Activated T-cell treated with anti-CD3 and anti-CD28 coated beads, Interleukin-2, amount 50 U/mL, for 72 hours (primary cell): ENCODE measurements around the gene UPK3A. TPM values are rescaled to one million over a fixed set of nuclear protein-coding genes. Genes with fewer than 3 reads are reported as not detected.
"Not testable (repeated sequence)": the region's sequence is repeated elsewhere in the genome, so short reads cannot be mapped to it uniquely, and the experiment has no call there.

Experiments
- ATAC-seq, 2 donors: fragments of 150-1000 bp; cut with Tn5 transposase; replicated peaks in 1 of 2; 2 replicates each; pipeline ENCODE4 v1.10.0; 2021; ENCODE audit warnings: moderate library complexity in 2 of 2, mild to moderate bottlenecking in 1 of 2
- DNase-seq, 2 donors: peaks; one replicate each; pipeline ENCODE4 v3.0.0; 2021 to 2022; ENCODE audit warnings: mixed read lengths in 1 of 2
- H3K27ac Mint-ChIP-seq: one replicate; pipeline ENCODE4 v1.8.0; 2022; ENCODE audit warnings: mild to moderate bottlenecking, moderate library complexity, mixed read lengths
- H3K27me3 Mint-ChIP-seq: one replicate; pipeline ENCODE4 v1.8.0; 2022; ENCODE audit warnings: low read depth, mixed read lengths
- H3K36me3 Mint-ChIP-seq, 2 donors: one replicate each; pipeline ENCODE4 v1.8.0; 2022; ENCODE audit warnings: mixed read lengths in 2 of 2, mild to moderate bottlenecking in 1 of 2; ENCODE audit not compliant: insufficient read depth in 2 of 2
- H3K4me1 Mint-ChIP-seq: one replicate; pipeline ENCODE4 v1.8.0; 2022; ENCODE audit warnings: low read depth, mixed read lengths
- H3K4me3 Mint-ChIP-seq, 2 donors: one replicate each; pipeline ENCODE4 v1.8.0; 2022; ENCODE audit warnings: mild to moderate bottlenecking in 2 of 2, mixed read lengths in 2 of 2, moderate library complexity in 2 of 2
- H3K9me3 Mint-ChIP-seq, 2 donors: one replicate each; pipeline ENCODE4 v1.8.0; 2022; ENCODE audit warnings: mixed read lengths in 2 of 2
- total RNA-seq, 2 donors: library from RNA; stranded (reverse); gene quantifications; one replicate each; pipeline ENCODE4 v1.2.3, GENCODE V29; 2022

UPK3A gene
- total RNA-seq, 2 donors from 2014 or later: not detected

GRCh38 chr22:45246060-45246985 lies 38.4 kb upstream of the UPK3A start:
- no peak for ATAC-seq
- Mint-ChIP-seq H3K36me3 (no peaks in the 10 kb centered on the region), H3K4me3 (peak overlapping the region; percentile 22 to 40), H3K27ac (peak overlapping the region; percentile 26), H3K4me1 (peaks cover 7% of the 10 kb centered on the region), H3K27me3 (no peaks in the 10 kb centered on the region), H3K9me3 (no peaks in the 10 kb centered on the region)
- no peak for DNase-seq

DNA sequence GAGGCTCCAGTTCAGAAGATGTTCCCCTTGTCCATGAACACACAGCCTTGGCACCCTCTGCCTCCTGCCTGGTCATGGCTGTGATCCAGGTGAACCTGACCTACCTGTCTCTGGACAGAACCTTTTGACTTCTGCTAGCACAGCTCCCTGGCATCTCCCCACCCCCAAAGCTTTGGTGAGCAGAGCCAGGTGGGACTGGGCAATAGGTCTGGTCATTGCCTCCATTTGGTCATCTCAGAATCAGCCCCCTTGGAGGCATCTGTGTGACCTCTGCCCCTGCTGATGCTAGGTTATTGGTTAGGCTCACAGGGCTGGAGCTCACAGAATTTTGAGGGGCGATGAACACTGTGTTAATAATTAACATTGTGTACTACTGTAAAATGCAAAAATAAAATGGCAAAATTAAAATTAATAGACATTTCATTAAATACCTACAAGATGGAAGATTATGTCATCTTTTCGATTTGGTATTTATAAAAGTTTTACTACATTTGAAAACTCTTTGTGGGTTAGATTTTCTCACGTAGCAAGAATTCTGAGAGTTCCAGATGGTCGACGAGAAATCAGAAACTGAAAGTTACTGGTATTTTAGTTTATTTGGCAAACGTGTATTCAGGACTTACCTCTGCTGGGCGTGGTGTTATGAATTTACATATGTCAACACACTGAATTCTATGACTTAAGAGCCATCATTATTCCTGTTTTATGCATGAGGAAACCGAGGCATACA lies 35.8 kb upstream of the UPK3A start:
- Mint-ChIP-seq H3K4me3 (peak overlapping the region in 1 of 2 donors; percentile 29), H3K27me3 (no peaks in the 10 kb centered on the region), H3K9me3 (no peaks in the 10 kb centered on the region), H3K27ac (no peak overlapping the region), H3K4me1 (no peaks in the 10 kb centered on the region), H3K36me3 (no peaks in the 10 kb centered on the region)
- DNase-seq (no peak), ATAC-seq (no peak)

DNA sequence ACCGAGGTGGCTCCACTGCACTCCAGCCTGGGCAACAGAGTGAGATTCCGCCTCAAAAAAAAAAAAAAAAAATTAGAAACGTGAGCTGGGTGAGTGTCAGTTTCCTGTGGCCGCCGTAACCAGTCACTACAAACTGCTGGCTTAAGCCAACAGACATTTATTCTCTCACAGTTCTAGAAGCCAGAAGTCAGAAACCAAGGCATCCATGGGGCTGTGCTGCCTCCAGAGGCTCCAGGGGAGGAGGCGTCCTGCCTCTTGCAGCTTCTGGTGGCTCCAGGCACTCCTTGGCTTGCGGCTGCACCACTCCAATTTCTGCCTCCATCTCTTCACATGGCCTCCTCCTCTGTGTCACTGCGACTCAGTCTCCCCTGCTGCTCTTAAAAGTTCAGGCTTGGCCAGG lies 32.9 kb upstream of the UPK3A start:
- ATAC-seq (no peak), DNase-seq (no peak)
- no peaks in the 10 kb centered on the region for H3K27me3 Mint-ChIP-seq
- H3K27ac Mint-ChIP-seq: no peak overlapping the region
- no peaks in the 10 kb centered on the region for H3K36me3 Mint-ChIP-seq
- H3K9me3 Mint-ChIP-seq: no peaks in the 10 kb centered on the region
- peaks cover 9% of the 10 kb centered on the region for H3K4me1 Mint-ChIP-seq
- no peak overlapping the region for H3K4me3 Mint-ChIP-seq

DNA sequence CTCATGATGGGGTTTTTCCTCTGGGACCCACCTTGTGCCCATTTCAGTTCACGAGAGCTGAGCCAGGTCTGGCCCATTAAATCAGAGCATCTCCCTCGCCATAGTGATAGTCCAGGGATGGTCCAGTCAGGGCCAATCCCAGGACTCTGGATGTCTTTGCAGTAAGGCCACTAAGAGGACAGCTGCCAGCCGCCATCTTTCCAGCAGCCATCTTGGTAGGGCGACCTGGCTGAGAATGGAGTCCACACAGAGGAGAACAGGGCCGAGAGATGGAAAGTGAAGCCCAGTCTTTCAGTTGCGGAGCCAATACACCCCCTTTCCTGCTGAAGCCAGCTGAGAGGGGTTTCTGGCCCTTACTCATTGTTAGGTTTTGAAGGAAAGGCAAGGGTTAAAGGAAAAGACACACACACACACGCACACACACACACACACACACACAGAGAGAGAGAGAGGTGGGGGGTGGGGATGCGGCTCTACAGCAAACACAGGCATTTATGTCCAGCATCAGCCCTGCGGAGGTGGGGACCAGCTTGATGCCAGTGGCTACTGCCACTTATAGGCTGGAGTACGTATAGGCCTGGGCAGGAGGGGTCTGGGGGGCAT lies 31.6 kb upstream of the UPK3A start:
- no peak for DNase-seq
- Mint-ChIP-seq H3K36me3 (no peaks in the 10 kb centered on the region), H3K27ac (no peak overlapping the region), H3K27me3 (no peaks in the 10 kb centered on the region), H3K9me3 (no peaks in the 10 kb centered on the region), H3K4me1 (peaks cover 9% of the 10 kb centered on the region), H3K4me3 (no peak overlapping the region)
- no peak for ATAC-seq

- no peak overlapping the region for H3K27ac Mint-ChIP-seq
- no peaks in the 10 kb centered on the region for H3K27me3 Mint-ChIP-seq
- ATAC-seq (peak; percentile 55 to 57), DNase-seq (peak in 1 of 2 donors; percentile 19)
- peaks cover 9% of the 10 kb centered on the region for H3K4me1 Mint-ChIP-seq
- no peaks in the 10 kb centered on the region for H3K36me3 Mint-ChIP-seq
- no peak overlapping the region for H3K4me3 Mint-ChIP-seq
- H3K9me3 Mint-ChIP-seq: no peaks in the 10 kb centered on the region
Measured at GRCh38 chr22:45254388-45254787, 30.4 kb upstream of the UPK3A start.

DNA sequence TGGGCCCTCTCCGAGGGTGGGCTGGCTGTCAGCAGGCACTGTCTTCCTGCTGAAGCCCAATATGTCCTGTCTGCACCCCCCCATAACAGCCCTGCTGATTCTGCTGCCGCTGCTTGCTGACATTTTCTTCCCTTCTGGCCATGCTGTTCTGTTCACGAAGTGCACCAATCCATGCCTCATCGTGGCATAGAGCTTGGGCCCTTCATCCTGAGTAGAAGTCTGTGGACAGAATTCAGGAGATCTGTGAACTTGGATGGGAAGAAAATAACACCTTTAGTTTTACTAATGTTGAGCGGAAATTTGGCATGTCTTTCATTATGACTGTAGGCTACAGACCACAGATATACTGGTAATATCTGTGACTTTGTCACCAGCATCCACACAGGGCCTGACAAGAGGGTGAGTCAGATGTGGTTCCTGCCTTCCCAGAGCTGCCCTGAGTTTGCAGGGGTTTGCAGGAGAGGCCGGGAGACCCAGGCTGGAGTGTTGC lies 29.9 kb upstream of the UPK3A start:
- H3K27ac Mint-ChIP-seq: peak overlapping the region; percentile 70
- H3K9me3 Mint-ChIP-seq: no peaks in the 10 kb centered on the region
- DNase-seq: peak; percentile 28 to 42
- H3K4me1 Mint-ChIP-seq: peaks cover 9% of the 10 kb centered on the region
- H3K36me3 Mint-ChIP-seq: no peaks in the 10 kb centered on the region
- no peaks in the 10 kb centered on the region for H3K27me3 Mint-ChIP-seq
- peak; percentile 87 to 98 for ATAC-seq
- H3K4me3 Mint-ChIP-seq: peak overlapping the region in 1 of 2 donors; percentile 52

GRCh38 chr22:45257941-45258340 lies 26.8 kb upstream of the UPK3A start:
- H3K36me3 Mint-ChIP-seq, H3K27ac Mint-ChIP-seq, H3K4me3 Mint-ChIP-seq, ATAC-seq, H3K4me1 Mint-ChIP-seq, DNase-seq, H3K9me3 Mint-ChIP-seq, H3K27me3 Mint-ChIP-seq: not testable (repeated sequence)

DNA sequence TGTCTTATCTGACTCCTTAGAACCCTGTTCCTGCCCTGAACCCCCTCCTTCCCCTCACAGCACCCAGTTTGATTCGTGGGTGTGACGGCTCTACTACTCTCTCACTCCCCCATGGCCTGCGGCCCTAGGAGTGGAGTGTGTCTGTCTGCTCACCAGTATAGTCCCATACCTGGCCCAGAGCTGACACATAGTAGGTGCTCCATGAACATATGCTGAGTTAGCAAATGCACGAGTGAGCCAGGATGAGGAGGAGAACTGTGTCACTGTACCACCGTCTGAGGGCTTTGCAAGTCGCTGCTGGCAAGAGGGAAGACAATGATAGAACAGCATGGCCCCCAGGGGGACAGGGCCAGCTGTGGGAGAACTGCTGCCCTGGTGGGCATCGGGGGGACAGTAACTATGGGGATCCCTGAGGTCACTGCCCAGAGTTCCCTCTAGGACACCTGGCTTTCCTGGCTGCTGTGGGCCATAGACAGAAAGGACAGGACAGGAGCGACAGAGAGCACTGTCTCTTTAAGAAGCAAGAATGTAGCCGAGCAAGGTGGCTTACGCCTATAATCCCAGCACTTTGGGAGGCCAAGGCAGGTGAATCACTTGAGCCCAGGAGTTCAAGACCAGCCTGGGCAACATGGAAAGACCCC lies 24.9 kb upstream of the UPK3A start:
- Mint-ChIP-seq H3K9me3 (no peaks in the 10 kb centered on the region), H3K27ac (no peak overlapping the region), H3K4me3 (no peak overlapping the region), H3K36me3 (no peaks in the 10 kb centered on the region), H3K4me1 (peaks cover 5% of the 10 kb centered on the region), H3K27me3 (peaks cover 10% of the 10 kb centered on the region)
- ATAC-seq (no peak), DNase-seq (no peak)

GRCh38 chr22:45260395-45260759 lies 24.4 kb upstream of the UPK3A start:
- H3K27ac Mint-ChIP-seq, ATAC-seq: not testable (repeated sequence)

DNA sequence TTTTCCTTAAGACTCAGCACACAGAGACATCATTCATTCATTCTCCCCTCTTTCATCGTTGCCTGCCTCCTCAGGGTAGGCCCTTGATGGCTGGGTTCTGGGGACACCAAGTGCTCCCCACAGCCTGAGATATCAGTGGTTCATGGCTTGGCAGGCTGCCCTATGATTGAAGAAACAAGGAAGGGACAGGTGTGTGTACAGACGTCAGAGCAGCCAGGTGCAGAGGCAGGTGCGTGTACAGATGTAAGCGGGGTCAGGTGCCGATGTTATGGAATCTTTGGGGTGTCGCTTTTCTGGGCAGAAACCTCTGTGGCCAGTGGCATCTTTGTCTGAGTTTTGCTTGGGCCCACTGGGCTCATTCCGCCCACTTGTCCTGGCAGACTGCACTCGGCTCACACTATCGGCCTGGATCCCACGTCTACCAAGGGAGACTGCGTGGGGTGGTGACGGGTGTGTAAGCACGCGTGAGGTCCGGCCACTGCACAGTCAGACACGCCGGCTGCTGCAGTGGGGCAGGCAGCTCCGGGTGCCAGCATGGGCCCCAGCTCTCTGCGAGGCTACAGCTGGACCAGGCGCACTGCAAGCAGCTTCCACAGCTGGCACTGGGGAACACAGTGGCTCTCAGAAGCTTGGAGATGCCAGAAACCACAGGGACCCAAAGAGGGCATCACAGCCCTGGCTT lies 23.2 kb upstream of the UPK3A start:
- Mint-ChIP-seq H3K9me3 (no peaks in the 10 kb centered on the region), H3K4me3 (no peak overlapping the region), H3K27ac (no peak overlapping the region)

More at GRCh38 chr22:45260395-45260759, 24.4 kb upstream of the UPK3A start:
- not testable (repeated sequence) for H3K4me3 Mint-ChIP-seq, DNase-seq, H3K9me3 Mint-ChIP-seq, H3K36me3 Mint-ChIP-seq, H3K4me1 Mint-ChIP-seq
- H3K27me3 Mint-ChIP-seq: peaks cover 10% of the 10 kb centered on the region

DNA sequence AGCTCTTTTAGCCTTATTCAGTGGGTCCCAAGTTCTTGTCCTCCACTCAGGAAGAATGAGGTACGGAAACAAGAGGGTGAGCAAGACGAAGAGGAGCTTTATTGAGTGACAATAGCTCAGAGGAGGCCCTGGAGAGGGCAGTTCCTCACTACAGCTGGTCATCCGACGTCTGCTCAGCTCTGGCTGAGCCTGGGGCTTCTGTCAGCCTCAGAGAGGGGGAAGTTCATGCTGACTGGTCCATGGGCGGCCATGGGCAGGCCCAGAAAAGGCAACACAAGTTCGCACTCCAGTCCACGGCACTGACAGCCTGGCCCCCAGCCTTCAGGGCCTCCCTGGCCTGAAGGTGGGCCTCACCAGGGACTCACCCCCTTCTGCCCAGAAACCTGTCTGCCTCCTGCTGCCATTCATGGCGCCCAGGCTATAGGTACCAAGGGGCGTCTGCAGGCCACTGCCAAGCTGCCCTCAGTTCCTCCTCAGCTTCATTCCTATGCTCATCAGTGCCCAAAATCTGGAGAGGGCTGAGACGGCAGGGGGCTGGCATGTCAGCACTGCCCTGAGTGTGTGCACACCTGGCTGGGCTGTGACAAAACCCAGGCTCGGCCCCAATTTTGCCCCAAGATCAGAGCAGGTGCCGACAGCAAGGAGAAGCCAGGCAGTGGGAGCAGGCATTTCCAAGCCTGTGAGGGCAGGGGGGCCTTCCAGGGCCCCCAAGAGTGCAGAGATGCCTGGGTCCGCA lies 22.4 kb upstream of the UPK3A start:
- ATAC-seq (no peak), DNase-seq (no peak)
- H3K27me3 Mint-ChIP-seq: peaks cover 10% of the 10 kb centered on the region
- H3K27ac Mint-ChIP-seq: no peak overlapping the region
- no peaks in the 10 kb centered on the region for H3K4me1 Mint-ChIP-seq
- no peaks in the 10 kb centered on the region for H3K36me3 Mint-ChIP-seq
- no peaks in the 10 kb centered on the region for H3K9me3 Mint-ChIP-seq
- H3K4me3 Mint-ChIP-seq: no peak overlapping the region

More for the DNA sequence above, 23.2 kb upstream of the UPK3A start:
- DNase-seq (no peak), ATAC-seq (no peak)
- Mint-ChIP-seq H3K36me3 (no peaks in the 10 kb centered on the region), H3K27me3 (peaks cover 10% of the 10 kb centered on the region), H3K4me1 (no peaks in the 10 kb centered on the region)
